Neural crest cell (in vitro differentiated cells): ENCODE measurements around the gene GC. TPM values are rescaled to one million over a fixed set of nuclear protein-coding genes. Genes with fewer than 3 reads are reported as not detected.

ENCODE experiments used
- DNase-seq: peaks from one replicate; pipeline ENCODE4 v3.0.0; 2021; ENCODE audit warnings: low read depth, mixed read lengths, low spot score
- H3K27ac Mint-ChIP-seq: one replicate; pipeline ENCODE4 v1.8.0; 2021; ENCODE audit warnings: mild to moderate bottlenecking, mixed read lengths; ENCODE audit not compliant: unreplicated experiment
- H3K27me3 Mint-ChIP-seq: 2 replicates; pipeline ENCODE4 v1.8.0; 2021; ENCODE audit warnings: low read depth, mild to moderate bottlenecking, mixed read lengths
- H3K36me3 Mint-ChIP-seq: 2 replicates; pipeline ENCODE4 v1.8.0; 2021; ENCODE audit warnings: low read depth, mild to moderate bottlenecking, mixed read lengths
- H3K4me1 Mint-ChIP-seq: 2 replicates; pipeline ENCODE4 v1.8.0; 2021; ENCODE audit warnings: mixed read lengths
- H3K4me3 Mint-ChIP-seq: one replicate; pipeline ENCODE4 v1.8.0; 2021; ENCODE audit warnings: mild to moderate bottlenecking, mixed read lengths
- H3K9me3 Mint-ChIP-seq: 2 replicates; pipeline ENCODE4 v1.8.0; 2021; ENCODE audit warnings: mixed read lengths
- CTCF ChIP-seq: fragments of 200-600 bp; sonication (generic); conservative IDR thresholded peaks from 2 replicates; pipeline ENCODE4 v1.5.0; 2021; ENCODE audit warnings: antibody characterized with exemption, mild to moderate bottlenecking
- total RNA-seq: library from RNA; stranded (reverse); gene quantifications from 2 replicates; pipeline ENCODE4 v1.2.1, GENCODE V29; 2021

The GC gene
- total RNA-seq, 1 donor from 2014 or later = not detected

- H3K9me3 Mint-ChIP-seq = peaks cover 3% of the 10 kb centered on the region
- no peaks in the 10 kb centered on the region for H3K27me3 Mint-ChIP-seq
- H3K4me3 Mint-ChIP-seq = no peak overlapping the region
- no peak for TF ChIP-seq CTCF
- peaks cover 9% of the 10 kb centered on the region for H3K4me1 Mint-ChIP-seq
- DNase-seq = no peak
- H3K36me3 Mint-ChIP-seq = no peaks in the 10 kb centered on the region
- H3K27ac Mint-ChIP-seq = no peak overlapping the region
Measured at GRCh38 chr4:71692963-71693362, 90.9 kb downstream of the GC start.

GRCh38 chr4:71692198-71692597, 91.7 kb downstream of the GC start:
- no peak overlapping the region for H3K4me3 Mint-ChIP-seq
- peaks cover 3% of the 10 kb centered on the region for H3K9me3 Mint-ChIP-seq
- no peak for DNase-seq
- H3K27ac Mint-ChIP-seq = no peak overlapping the region
- H3K36me3 Mint-ChIP-seq = no peaks in the 10 kb centered on the region
- TF ChIP-seq CTCF = no peak
- H3K27me3 Mint-ChIP-seq = no peaks in the 10 kb centered on the region
- H3K4me1 Mint-ChIP-seq = peaks cover 9% of the 10 kb centered on the region

Other genes starting within 250 kb of the GC start
- 0.16 TPM in 1 of 2 replicates, not detected in the other for gene NPFFR2, start 247.9 kb upstream of the GC start, total RNA-seq